Large intestine (tissue), 3 donors: ENCODE results near the gene KAT8. TPM values are rescaled to one million over a fixed set of nuclear protein-coding genes. Genes with fewer than 3 reads are reported as not detected.
"Not testable (repeated sequence)": the region's sequence is repeated elsewhere in the genome, so short reads cannot be mapped to it uniquely, and the experiment has no call there.

Experiments used
- DNase-seq, 2 donors: peaks; one replicate each; pipeline versions ENCODE4 v3.0.0 to v3.0.0-alpha.2; 2013
- H3K27ac ChIP-seq: one replicate; pipeline ENCODE4 v1.5.1; 2013; ENCODE audit warnings: low read length
- H3K27me3 ChIP-seq: 2 replicates; pipeline ENCODE4 v1.6.1; 2013; ENCODE audit warnings: low read length; ENCODE audit not compliant: control insufficient read depth, insufficient read depth
- H3K36me3 ChIP-seq: 2 replicates; pipeline ENCODE4 v1.6.1; 2013; ENCODE audit warnings: low read length; ENCODE audit not compliant: control insufficient read depth, insufficient read depth
- H3K4me1 ChIP-seq: one replicate; pipeline ENCODE4 v1.6.1; 2013; ENCODE audit warnings: low read length; ENCODE audit not compliant: control insufficient read depth, insufficient read depth
- H3K4me3 ChIP-seq: one replicate; pipeline ENCODE4 v1.5.1; 2013; ENCODE audit warnings: low read length
- H3K9me3 ChIP-seq: one replicate; pipeline ENCODE4 v1.6.1; 2013; ENCODE audit warnings: mild to moderate bottlenecking, low read depth, low read length, moderate library complexity; ENCODE audit not compliant: control insufficient read depth
- WGBS: methylation state at CpG from one replicate; pipeline ENCODE4 v1.1.5; 2013; ENCODE audit warnings: low lambda C conversion rate; ENCODE audit not compliant: insufficient coverage; 5-methylcytosine and 5-hydroxymethylcytosine counted together
- polyA plus RNA-seq: library from polyadenylated mRNA; unstranded; fragments of 120-200 nt; gene quantifications from one replicate; pipeline ENCODE4 v1.2.1, GENCODE V29; 2013

The KAT8 gene
- polyA plus RNA-seq, 1 donor: 57.7 TPM

GRCh38 chr16:31090540-31090939, 26.9 kb upstream of the KAT8 start:
- peaks cover 8% of the 10 kb centered on the region for H3K4me1 ChIP-seq
- no peak overlapping the region for H3K4me3 ChIP-seq
- no peak for DNase-seq
- H3K9me3 ChIP-seq: peaks cover 5% of the 10 kb centered on the region
- peaks cover 16% of the 10 kb centered on the region for H3K36me3 ChIP-seq
- H3K27me3 ChIP-seq: no peaks in the 10 kb centered on the region
- no peak overlapping the region for H3K27ac ChIP-seq
- no CpG with 5 or more reads among the region's 2 CpGs for WGBS

- Histone ChIP-seq H3K9me3 (peaks cover 5% of the 10 kb centered on the region), H3K4me1 (peaks cover 8% of the 10 kb centered on the region), H3K27me3 (no peaks in the 10 kb centered on the region), H3K4me3 (no peak overlapping the region), H3K36me3 (peaks cover 16% of the 10 kb centered on the region), H3K27ac (no peak overlapping the region)
- no peak for DNase-seq
- 80% methylated on average over 1 of the region's 5 CpGs for WGBS
These were observed 25.1 kb upstream of the KAT8 start for GRCh38 chr16:31092330-31092729.

GRCh38 chr16:31093132-31093703, 24.2 kb upstream of the KAT8 start:
- peak in 1 of 2 donors; percentile 48 for DNase-seq
- H3K27me3 ChIP-seq: no peaks in the 10 kb centered on the region
- H3K4me1 ChIP-seq: peaks cover 8% of the 10 kb centered on the region
- peaks cover 5% of the 10 kb centered on the region for H3K9me3 ChIP-seq
- H3K27ac ChIP-seq: no peak overlapping the region
- H3K4me3 ChIP-seq: peak overlapping the region; percentile 85
- H3K36me3 ChIP-seq: peaks cover 13% of the 10 kb centered on the region
- no CpG with 5 or more reads among the region's 17 CpGs for WGBS

GRCh38 chr16:31094088-31094423, 23.4 kb upstream of the KAT8 start:
- peaks cover 5% of the 10 kb centered on the region for H3K9me3 ChIP-seq
- WGBS: no CpG with 5 or more reads among the region's 20 CpGs

GRCh38 chr16:31094424-31095120, 22.9 kb upstream of the KAT8 start, which contains the start of gene VKORC1:
VKORC1 (minus strand) TSS chr16:31094797; CDS start chr16:31094729, 68 bp downstream.
- H3K4me1 ChIP-seq: peaks cover 8% of the 10 kb centered on the region
- H3K27me3 ChIP-seq: no peaks in the 10 kb centered on the region
- peaks cover 11% of the 10 kb centered on the region for H3K36me3 ChIP-seq
- H3K9me3 ChIP-seq: peaks cover 5% of the 10 kb centered on the region
- peak; percentile 93 to 97 for DNase-seq
- H3K27ac ChIP-seq: peak within 1 kb of the TSS; percentile 88
- no CpG with 5 or more reads among the region's 69 CpGs for WGBS
- peak within 1 kb of the TSS; percentile 85 for H3K4me3 ChIP-seq

More at GRCh38 chr16:31094088-31094423, 23.4 kb upstream of the KAT8 start:
- H3K4me1 ChIP-seq: peaks cover 8% of the 10 kb centered on the region
- DNase-seq: no peak
- peaks cover 11% of the 10 kb centered on the region for H3K36me3 ChIP-seq
- H3K27me3 ChIP-seq: no peaks in the 10 kb centered on the region
- H3K4me3 ChIP-seq: peak overlapping the region; percentile 85
- peak overlapping the region; percentile 88 for H3K27ac ChIP-seq

- H3K27me3 ChIP-seq: no peaks in the 10 kb centered on the region
- H3K36me3 ChIP-seq: no peaks in the 10 kb centered on the region
- DNase-seq: no peak
- no peak overlapping the region for H3K27ac ChIP-seq
- no CpG with 5 or more reads among the region's 4 CpGs for WGBS
- no peaks in the 10 kb centered on the region for H3K4me1 ChIP-seq
- peaks cover 3% of the 10 kb centered on the region for H3K9me3 ChIP-seq
- H3K4me3 ChIP-seq: no peak overlapping the region
These were observed 17.4 kb upstream of the KAT8 start for GRCh38 chr16:31099860-31100638.

- not testable (repeated sequence) for H3K27me3 ChIP-seq, DNase-seq, H3K36me3 ChIP-seq, H3K9me3 ChIP-seq, H3K4me1 ChIP-seq, H3K27ac ChIP-seq, H3K4me3 ChIP-seq
- WGBS: 72% methylated on average over 2 of the region's 13 CpGs
These were observed 16.4 kb upstream of the KAT8 start for GRCh38 chr16:31100876-31101641.

- Histone ChIP-seq H3K36me3 (peaks cover 12% of the 10 kb centered on the region), H3K27ac (no peak overlapping the region), H3K27me3 (no peaks in the 10 kb centered on the region), H3K9me3 (peaks cover 3% of the 10 kb centered on the region), H3K4me3 (no peak overlapping the region), H3K4me1 (peaks cover 11% of the 10 kb centered on the region)
- 90% methylated on average over 3 of the region's 33 CpGs for WGBS
- peak in 1 of 2 donors; percentile 69 for DNase-seq
These were observed 11.7 kb upstream of the KAT8 start for GRCh38 chr16:31105677-31106213.

- H3K27ac ChIP-seq: no peak overlapping the region
- H3K36me3 ChIP-seq: peaks cover 22% of the 10 kb centered on the region
- WGBS: 83% methylated on average over 1 of the region's 28 CpGs
- no peak for DNase-seq
- H3K9me3 ChIP-seq: peaks cover 3% of the 10 kb centered on the region
- H3K27me3 ChIP-seq: no peaks in the 10 kb centered on the region
- no peak overlapping the region for H3K4me3 ChIP-seq
- peaks cover 11% of the 10 kb centered on the region for H3K4me1 ChIP-seq
These were observed 10.7 kb upstream of the KAT8 start for GRCh38 chr16:31106509-31107464.
